Right atrium auricular region (tissue), 2 donors: ENCODE results near the gene RBMS1. TPM values are rescaled to one million over a fixed set of nuclear protein-coding genes. Genes with fewer than 3 reads are reported as not detected.
"Not testable (repeated sequence)": the region's sequence is repeated elsewhere in the genome, so short reads cannot be mapped to it uniquely, and the experiment has no call there.

ENCODE experiments used
- DNase-seq: peaks from one replicate; pipeline ENCODE4 v3.0.0-alpha.2; 2019; ENCODE audit warnings: low spot score
- H3K27ac ChIP-seq, 2 donors: fragments of 200-600 bp; sonication (generic); 1 replicate in 1 of 2; 2 replicates in 1 of 2; pipeline ENCODE4 v1.5.1; 2016 to 2019
- H3K27me3 ChIP-seq, 2 donors: fragments of 200-600 bp; sonication (generic); one replicate each; pipeline versions ENCODE4 v1.5.1 to v1.6.0; 2017 to 2019
- H3K36me3 ChIP-seq: fragments of 200-600 bp; sonication (generic); one replicate; pipeline ENCODE4 v1.5.1; 2016
- H3K4me1 ChIP-seq, 2 donors: fragments of 200-600 bp; sonication (generic); one replicate each; pipeline versions ENCODE4 v1.5.1 to v1.6.0; 2017 to 2019
- H3K4me3 ChIP-seq, 2 donors: fragments of 200-600 bp; sonication (generic); 1 replicate in 1 of 2; 2 replicates in 1 of 2; pipeline ENCODE4 v1.5.1; 2017 to 2019; ENCODE audit warnings: mild to moderate bottlenecking in 1 of 2, moderate library complexity in 1 of 2
- H3K9me3 ChIP-seq, 2 donors: fragments of 200-600 bp; sonication (generic); one replicate each; pipeline ENCODE4 v1.5.1; 2019
- CTCF ChIP-seq, 2 donors: fragments of 200-600 bp; sonication (generic); IDR thresholded peaks; one replicate each; pipeline ENCODE4 v1.5.1; 2019; ENCODE audit warnings: antibody characterized with exemption in 2 of 2
- total RNA-seq, 2 donors: library from RNA; depleted of rRNA; stranded (reverse); fragments of >200 nt; gene quantifications; one replicate each; pipeline ENCODE4 v1.1.0, GENCODE V29; 2016

The RBMS1 gene
- total RNA-seq, 2 donors from 2014 or later = 52.3 to 57.0 TPM

- H3K9me3 ChIP-seq = no peaks in the 10 kb centered on the region
- no peak for DNase-seq
- peaks cover 0 to 7% of the 10 kb centered on the region in 2 donors for H3K4me1 ChIP-seq
- no peaks in the 10 kb centered on the region for H3K36me3 ChIP-seq
- H3K27ac ChIP-seq = no peak overlapping the region
- no peak overlapping the region for H3K4me3 ChIP-seq
- TF ChIP-seq CTCF (IDR thresholded peaks at IDR 0.05) = no peak
- H3K27me3 ChIP-seq = no peaks in the 10 kb centered on the region
These were observed 52.7 kb downstream of the RBMS1 start for GRCh38 chr2:160440888-160441287.

- H3K36me3 ChIP-seq, DNase-seq: not testable (repeated sequence)
These were observed 54.6 kb downstream of the RBMS1 start for GRCh38 chr2:160439038-160439437.

GRCh38 chr2:160437273-160437672 lies 56.3 kb downstream of the RBMS1 start:
- H3K27me3 ChIP-seq = no peaks in the 10 kb centered on the region
- peaks cover 0 to 29% of the 10 kb centered on the region in 2 donors for H3K4me1 ChIP-seq
- no peaks in the 10 kb centered on the region for H3K36me3 ChIP-seq
- H3K4me3 ChIP-seq = no peak overlapping the region
- TF ChIP-seq CTCF (IDR thresholded peaks at IDR 0.05) = no peak
- no peaks in the 10 kb centered on the region for H3K9me3 ChIP-seq
- H3K27ac ChIP-seq = no peak overlapping the region
- DNase-seq = no peak

More at GRCh38 chr2:160439038-160439437, 54.6 kb downstream of the RBMS1 start:
- H3K9me3 ChIP-seq, H3K27ac ChIP-seq, H3K27me3 ChIP-seq, H3K4me3 ChIP-seq: not testable (repeated sequence)
- H3K4me1 ChIP-seq = peaks cover 0 to 17% of the 10 kb centered on the region in 2 donors

GRCh38 chr2:160434254-160434948 lies 59.2 kb downstream of the RBMS1 start:
- H3K27me3 ChIP-seq = no peaks in the 10 kb centered on the region
- peaks cover 0 to 30% of the 10 kb centered on the region in 2 donors for H3K4me1 ChIP-seq
- peaks cover 0 to 8% of the 10 kb centered on the region in 2 donors for H3K9me3 ChIP-seq
- no peaks in the 10 kb centered on the region for H3K36me3 ChIP-seq
- no peak overlapping the region for H3K4me3 ChIP-seq
- no peak for DNase-seq
- H3K27ac ChIP-seq = peak overlapping the region in 1 of 2 donors; percentile 17
- TF ChIP-seq CTCF (IDR thresholded peaks at IDR 0.05) = no peak

GRCh38 chr2:160433466-160434140 lies 60.0 kb downstream of the RBMS1 start:
- no peak for TF ChIP-seq CTCF (IDR thresholded peaks at IDR 0.05)
- Histone ChIP-seq H3K27ac (peak overlapping the region in 1 of 2 donors; percentile 17), H3K27me3 (no peaks in the 10 kb centered on the region), H3K4me1 (peaks cover 0 to 38% of the 10 kb centered on the region in 2 donors), H3K4me3 (no peak overlapping the region), H3K36me3 (no peaks in the 10 kb centered on the region), H3K9me3 (peaks cover 0 to 8% of the 10 kb centered on the region in 2 donors)
- DNase-seq = no peak

- Histone ChIP-seq H3K27ac (peak overlapping the region in 1 of 2 donors; percentile 1), H3K4me1 (peaks cover 0 to 48% of the 10 kb centered on the region in 2 donors), H3K9me3 (peaks cover 0 to 8% of the 10 kb centered on the region in 2 donors), H3K36me3 (no peaks in the 10 kb centered on the region), H3K4me3 (no peak overlapping the region), H3K27me3 (no peaks in the 10 kb centered on the region)
- TF ChIP-seq CTCF (IDR thresholded peaks at IDR 0.05) = no peak
- DNase-seq = no peak
These were observed 61.0 kb downstream of the RBMS1 start for GRCh38 chr2:160432633-160433032.
